Naive thymus-derived CD4-positive, alpha-beta T cell (primary cell): ENCODE data around the gene ARMC3. TPM values are rescaled to one million over a fixed set of nuclear protein-coding genes. Genes with fewer than 3 reads are reported as not detected.
"Not testable (repeated sequence)": the region's sequence is repeated elsewhere in the genome, so short reads cannot be mapped to it uniquely, and the experiment has no call there.

Source experiments
- ATAC-seq: fragments of 150-1000 bp; cut with Tn5 transposase; 2 replicates; pipeline ENCODE4 v1.10.0; 2021; ENCODE audit warnings: mild to moderate bottlenecking, moderate library complexity
- CTCF ChIA-PET: fragments of 350-600 bp; sonication (Branson Sonifier 250); formaldehyde crosslinking; loops from one replicate; lab custom pipeline; 2021; ENCODE audit warnings: antibody characterized with exemption; lab: Charles Lee
- POLR2A ChIA-PET: fragments of 350-600 bp; sonication (Branson Sonifier 250); formaldehyde crosslinking; loops from one replicate; lab custom pipeline; 2021; ENCODE audit warnings: antibody characterized with exemption, inconsistent platforms; lab: Charles Lee
- DNase-seq, 9 donors: peaks; one replicate each; pipeline versions ENCODE4 v3.0.0 to v3.0.0-alpha.2; 2020 to 2022; ENCODE audit warnings: mixed read lengths in 1 of 9
- H3K27ac ChIP-seq: one replicate; pipeline ENCODE4 v1.7.0; 2013; ENCODE audit warnings: mild to moderate bottlenecking, low read depth, low read length, moderate library complexity
- H3K27me3 ChIP-seq, 2 donors: one replicate each; pipeline ENCODE4 v1.7.0; 2013; ENCODE audit warnings: low read length in 2 of 2, mild to moderate bottlenecking in 2 of 2, moderate library complexity in 2 of 2; ENCODE audit not compliant: control insufficient read depth in 2 of 2, insufficient read depth in 2 of 2
- H3K36me3 ChIP-seq, 3 experiments: 1 replicate in 2 of 3; 2 replicates in 1 of 3; pipeline ENCODE4 v1.7.0; 2013; ENCODE audit warnings: low read length in 3 of 3, mild to moderate bottlenecking in 3 of 3, moderate library complexity in 1 of 3; ENCODE audit not compliant: insufficient read depth in 3 of 3, control insufficient read depth in 2 of 3
- H3K4me1 ChIP-seq, 2 donors: one replicate each; pipeline ENCODE4 v1.7.0; 2013; ENCODE audit warnings: low read length in 2 of 2, mild to moderate bottlenecking in 2 of 2, moderate library complexity in 1 of 2; ENCODE audit not compliant: control insufficient read depth in 2 of 2, insufficient read depth in 2 of 2
- H3K4me3 ChIP-seq: 2 replicates; pipeline ENCODE4 v1.7.0; 2013; ENCODE audit warnings: mild to moderate bottlenecking, low read length
- H3K9me3 ChIP-seq, 3 experiments: 1 replicate in 2 of 3; 2 replicates in 1 of 3; pipeline ENCODE4 v1.7.0; 2013; ENCODE audit warnings: low read length in 3 of 3; ENCODE audit not compliant: control insufficient read depth in 2 of 3
- H3K27ac Mint-ChIP-seq, 9 donors: one replicate each; pipeline ENCODE4 v1.8.0; 2020 to 2022; ENCODE audit warnings: mixed read lengths in 9 of 9, mild to moderate bottlenecking in 8 of 9, moderate library complexity in 5 of 9, inconsistent platforms in 2 of 9
- H3K27me3 Mint-ChIP-seq, 5 donors: one replicate each; pipeline ENCODE4 v1.8.0; 2021 to 2022; ENCODE audit warnings: mixed read lengths in 5 of 5, mild to moderate bottlenecking in 1 of 5
- H3K36me3 Mint-ChIP-seq, 5 donors: one replicate each; pipeline ENCODE4 v1.8.0; 2020 to 2022; ENCODE audit warnings: mixed read lengths in 5 of 5, mild to moderate bottlenecking in 3 of 5, inconsistent platforms in 1 of 5
- H3K4me1 Mint-ChIP-seq, 7 donors: one replicate each; pipeline ENCODE4 v1.8.0; 2020 to 2022; ENCODE audit warnings: mixed read lengths in 7 of 7, mild to moderate bottlenecking in 3 of 7, inconsistent platforms in 1 of 7
- H3K4me3 Mint-ChIP-seq, 10 donors: one replicate each; pipeline ENCODE4 v1.8.0; 2020 to 2022; ENCODE audit warnings: mild to moderate bottlenecking in 10 of 10, mixed read lengths in 10 of 10, moderate library complexity in 6 of 10, inconsistent platforms in 2 of 10
- H3K9me3 Mint-ChIP-seq, 11 donors: one replicate each; pipeline ENCODE4 v1.8.0; 2020 to 2022; ENCODE audit warnings: mixed read lengths in 11 of 11, mild to moderate bottlenecking in 4 of 11, inconsistent platforms in 1 of 11, moderate library complexity in 1 of 11
- intact Hi-C, 2 donors: fragments of 100-400 bp; cut with micrococcal nuclease; formaldehyde crosslinking; loops; one replicate each; pipeline ENCODE4 v1.15.1; 2023
- polyA plus RNA-seq, 2 donors: library from polyadenylated mRNA; unstranded; fragments of 300-500 nt; fragmentation: Illumina TruSeq; gene quantifications; one replicate each; pipeline ENCODE4 v1.2.3, GENCODE V29; 2021
- total RNA-seq, 6 experiments: library from RNA in 5 of 6; stranded (reverse) in 5 of 6; gene quantifications; 1 replicate in 5 of 6; 2 replicates in 1 of 6; pipeline ENCODE4 v1.2.3 and lab custom pipeline; 2021 to 2026

Gene ARMC3
- total and polyA plus RNA-seq, 7 experiments from 2014 or later: not detected

GRCh38 chr10:22908837-22909236 lies 19.0 kb upstream of the ARMC3 start:
- H3K36me3 ChIP-seq: no peaks in the 10 kb centered on the region
- ATAC-seq (no peak), DNase-seq (no peak)
- H3K9me3 ChIP-seq: peaks cover 0 to 10% (median 0%) of the 10 kb centered on the region in 3 experiments
- no peak overlapping the region for H3K4me3 ChIP-seq
- ChIA-PET POLR2A (no interaction called here), CTCF (no interaction called here)
- Mint-ChIP-seq H3K27me3 (no peaks in the 10 kb centered on the region), H3K36me3 (peaks cover 3 to 16% (median 12%) of the 10 kb centered on the region in 5 donors), H3K27ac (no peak overlapping the region), H3K4me3 (no peak overlapping the region), H3K4me1 (peaks cover 0 to 10% (median 0%) of the 10 kb centered on the region in 7 donors), H3K9me3 (peaks cover 12 to 58% (median 30%) of the 10 kb centered on the region in 11 donors)
- H3K4me1 ChIP-seq: peaks cover 0 to 3% of the 10 kb centered on the region in 2 donors
- H3K27me3 ChIP-seq: no peaks in the 10 kb centered on the region
- H3K27ac ChIP-seq: no peak overlapping the region
- intact Hi-C loops: no loop called here

- H3K27me3 ChIP-seq, H3K36me3 ChIP-seq, H3K27ac ChIP-seq, H3K27me3 Mint-ChIP-seq, H3K4me3 ChIP-seq, H3K4me3 Mint-ChIP-seq, CTCF ChIA-PET, H3K4me1 ChIP-seq, H3K27ac Mint-ChIP-seq, intact Hi-C loops, ATAC-seq, DNase-seq, H3K9me3 ChIP-seq: not testable (repeated sequence)
- peaks cover 0 to 12% (median 0%) of the 10 kb centered on the region in 7 donors for H3K4me1 Mint-ChIP-seq
- POLR2A ChIA-PET: interaction anchor here (0.7 kb wide), 1 partner anchor 217 kb away, joined by 3 read pairs; no protein-coding TSS in a partner anchor
- peaks cover 3 to 14% (median 12%) of the 10 kb centered on the region in 5 donors for H3K36me3 Mint-ChIP-seq
- H3K9me3 Mint-ChIP-seq: peaks cover 12 to 55% (median 30%) of the 10 kb centered on the region in 11 donors
These were observed 18.2 kb upstream of the ARMC3 start for GRCh38 chr10:22909673-22910072.

GRCh38 chr10:22911067-22911466 lies 16.8 kb upstream of the ARMC3 start:
- Mint-ChIP-seq H3K4me1 (peaks cover 0 to 12% (median 0%) of the 10 kb centered on the region in 7 donors), H3K9me3 (peaks cover 10 to 45% (median 24%) of the 10 kb centered on the region in 11 donors), H3K4me3 (no peak overlapping the region), H3K36me3 (peaks cover 3 to 14% (median 12%) of the 10 kb centered on the region in 5 donors), H3K27ac (peak overlapping the region in 1 of 9 donors; percentile 74), H3K27me3 (no peaks in the 10 kb centered on the region)
- Histone ChIP-seq H3K9me3 (peaks cover 0 to 10% (median 0%) of the 10 kb centered on the region in 3 experiments), H3K27me3 (no peaks in the 10 kb centered on the region), H3K27ac (no peak overlapping the region), H3K4me1 (peaks cover 0 to 6% of the 10 kb centered on the region in 2 donors), H3K36me3 (no peaks in the 10 kb centered on the region), H3K4me3 (no peak overlapping the region)
- no peak for ATAC-seq
- intact Hi-C loops: no loop called here
- no peak for DNase-seq
- POLR2A ChIA-PET: no interaction called here
- CTCF ChIA-PET: no interaction called here

GRCh38 chr10:22911889-22912762 lies 15.7 kb upstream of the ARMC3 start:
- ChIA-PET POLR2A (no interaction called here), CTCF (no interaction called here)
- Histone ChIP-seq H3K27ac (no peak overlapping the region), H3K4me3 (no peak overlapping the region), H3K36me3 (no peaks in the 10 kb centered on the region), H3K4me1 (peaks cover 0 to 6% of the 10 kb centered on the region in 2 donors), H3K9me3 (peaks cover 0 to 10% (median 0%) of the 10 kb centered on the region in 3 experiments), H3K27me3 (no peaks in the 10 kb centered on the region)
- intact Hi-C loops: no loop called here
- DNase-seq: no peak
- Mint-ChIP-seq H3K4me3 (no peak overlapping the region), H3K27ac (no peak overlapping the region), H3K4me1 (peaks cover 0 to 12% (median 0%) of the 10 kb centered on the region in 7 donors), H3K36me3 (peaks cover 3 to 14% (median 12%) of the 10 kb centered on the region in 5 donors), H3K9me3 (peaks cover 10 to 45% (median 24%) of the 10 kb centered on the region in 11 donors), H3K27me3 (no peaks in the 10 kb centered on the region)
- ATAC-seq: no peak

- intact Hi-C loops: no loop called here
- H3K27me3 Mint-ChIP-seq: peaks cover 0 to 1% (median 0%) of the 10 kb centered on the region in 5 donors
- H3K4me3 Mint-ChIP-seq: no peak overlapping the region
- H3K4me1 Mint-ChIP-seq: peaks cover 0 to 12% (median 0%) of the 10 kb centered on the region in 7 donors
- Histone ChIP-seq H3K27ac (no peak overlapping the region), H3K9me3 (peaks cover 0 to 10% (median 0%) of the 10 kb centered on the region in 3 experiments), H3K27me3 (no peaks in the 10 kb centered on the region), H3K4me1 (peaks cover 0 to 6% of the 10 kb centered on the region in 2 donors), H3K4me3 (no peak overlapping the region), H3K36me3 (no peaks in the 10 kb centered on the region)
- no peak overlapping the region for H3K27ac Mint-ChIP-seq
- peaks cover 3 to 13% (median 10%) of the 10 kb centered on the region in 5 donors for H3K36me3 Mint-ChIP-seq
- ChIA-PET CTCF (no interaction called here), POLR2A (no interaction called here)
- peak; percentile 71 for ATAC-seq
- peaks cover 9 to 38% (median 18%) of the 10 kb centered on the region in 11 donors for H3K9me3 Mint-ChIP-seq
- DNase-seq: no peak
These were observed 15.0 kb upstream of the ARMC3 start for GRCh38 chr10:22912763-22913384.

- DNase-seq (no peak), ATAC-seq (peak; percentile 67)
- ChIA-PET POLR2A (no interaction called here), CTCF (no interaction called here)
- no peak overlapping the region for H3K4me3 Mint-ChIP-seq
- intact Hi-C loops: no loop called here
- Histone ChIP-seq H3K4me1 (peaks cover 0 to 6% of the 10 kb centered on the region in 2 donors), H3K9me3 (peaks cover 0 to 6% (median 0%) of the 10 kb centered on the region in 3 experiments), H3K4me3 (no peak overlapping the region), H3K27me3 (no peaks in the 10 kb centered on the region), H3K27ac (no peak overlapping the region), H3K36me3 (no peaks in the 10 kb centered on the region)
- H3K27me3 Mint-ChIP-seq: peaks cover 0 to 5% (median 0%) of the 10 kb centered on the region in 5 donors
- H3K9me3 Mint-ChIP-seq: peaks cover 7 to 30% (median 14%) of the 10 kb centered on the region in 11 donors
- H3K27ac Mint-ChIP-seq: no peak overlapping the region
- peaks cover 0 to 12% (median 0%) of the 10 kb centered on the region in 7 donors for H3K4me1 Mint-ChIP-seq
- H3K36me3 Mint-ChIP-seq: peaks cover 3 to 13% (median 10%) of the 10 kb centered on the region in 5 donors
These were observed 14.3 kb upstream of the ARMC3 start for GRCh38 chr10:22913474-22914092.
